C4-2B (cell line): ENCODE results near the gene BEAN1.

Experiments
- ZFX ChIP-seq: fragments of 450-650 bp; IDR thresholded peaks from 2 replicates; pipeline ENCODE4 v1.6.1; 2017
- TF ChIP-seq, protein P1 (sequence below): fragments of 450-650 bp; conservative IDR thresholded peaks from 2 replicates; pipeline ENCODE4 v1.5.1; 2017; ENCODE audit warnings: mild to moderate bottlenecking

DNA sequence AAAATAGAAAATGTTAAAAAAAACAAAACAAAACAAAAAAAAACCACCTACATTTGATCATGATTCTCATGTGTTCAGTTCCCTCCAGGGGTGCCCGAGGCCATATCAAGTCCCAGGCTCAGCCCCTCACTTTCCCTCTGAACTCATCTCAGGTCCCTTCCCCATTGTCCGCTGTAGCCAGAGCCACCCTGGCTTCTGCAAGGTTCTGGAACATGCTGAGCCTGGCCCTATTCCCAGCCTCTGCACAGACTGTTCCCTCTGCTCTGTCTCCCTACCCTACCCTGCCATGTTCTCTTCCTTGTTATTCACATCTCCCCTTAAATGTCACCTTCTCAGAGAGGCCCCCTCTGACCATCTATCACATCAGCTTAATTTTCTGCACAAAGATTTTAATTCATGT is 75.9 kb downstream of the BEAN1 start:
- TF ChIP-seq, protein P1, sequence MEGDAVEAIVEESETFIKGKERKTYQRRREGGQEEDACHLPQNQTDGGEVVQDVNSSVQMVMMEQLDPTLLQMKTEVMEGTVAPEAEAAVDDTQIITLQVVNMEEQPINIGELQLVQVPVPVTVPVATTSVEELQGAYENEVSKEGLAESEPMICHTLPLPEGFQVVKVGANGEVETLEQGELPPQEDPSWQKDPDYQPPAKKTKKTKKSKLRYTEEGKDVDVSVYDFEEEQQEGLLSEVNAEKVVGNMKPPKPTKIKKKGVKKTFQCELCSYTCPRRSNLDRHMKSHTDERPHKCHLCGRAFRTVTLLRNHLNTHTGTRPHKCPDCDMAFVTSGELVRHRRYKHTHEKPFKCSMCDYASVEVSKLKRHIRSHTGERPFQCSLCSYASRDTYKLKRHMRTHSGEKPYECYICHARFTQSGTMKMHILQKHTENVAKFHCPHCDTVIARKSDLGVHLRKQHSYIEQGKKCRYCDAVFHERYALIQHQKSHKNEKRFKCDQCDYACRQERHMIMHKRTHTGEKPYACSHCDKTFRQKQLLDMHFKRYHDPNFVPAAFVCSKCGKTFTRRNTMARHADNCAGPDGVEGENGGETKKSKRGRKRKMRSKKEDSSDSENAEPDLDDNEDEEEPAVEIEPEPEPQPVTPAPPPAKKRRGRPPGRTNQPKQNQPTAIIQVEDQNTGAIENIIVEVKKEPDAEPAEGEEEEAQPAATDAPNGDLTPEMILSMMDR, result no peak
- TF ChIP-seq ZFX, result no peak
